Activated CD4-positive, CD25-positive, alpha-beta regulatory T cell (primary cell): ENCODE data around the gene FUOM.

Experiments
- DNase-seq, 4 experiments: peaks; one replicate each; lab custom pipeline; 2025; lab: John Stamatoyannopoulos, UW

Gene FUOM

DNA sequence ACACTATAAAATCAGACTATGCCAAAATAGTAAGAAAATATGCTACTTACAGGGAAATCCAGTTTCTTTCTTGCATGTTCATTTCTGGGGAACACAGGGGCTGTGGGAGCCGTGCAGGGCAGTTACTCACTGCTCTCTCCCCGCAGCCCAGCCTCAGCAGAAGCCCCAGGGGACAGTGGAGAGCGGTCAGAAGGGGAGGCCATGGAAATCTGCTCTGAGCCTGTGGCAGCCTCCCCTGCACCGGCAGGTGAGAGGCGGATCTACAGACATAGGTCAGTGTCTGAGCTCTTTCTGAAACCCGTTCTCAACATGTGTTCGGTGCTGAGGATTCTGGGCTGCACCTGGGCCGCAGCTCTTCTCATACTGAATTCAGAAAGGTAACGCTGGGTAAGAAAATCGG, 46.2 kb downstream of the FUOM start:
- no peak for DNase-seq

DNA sequence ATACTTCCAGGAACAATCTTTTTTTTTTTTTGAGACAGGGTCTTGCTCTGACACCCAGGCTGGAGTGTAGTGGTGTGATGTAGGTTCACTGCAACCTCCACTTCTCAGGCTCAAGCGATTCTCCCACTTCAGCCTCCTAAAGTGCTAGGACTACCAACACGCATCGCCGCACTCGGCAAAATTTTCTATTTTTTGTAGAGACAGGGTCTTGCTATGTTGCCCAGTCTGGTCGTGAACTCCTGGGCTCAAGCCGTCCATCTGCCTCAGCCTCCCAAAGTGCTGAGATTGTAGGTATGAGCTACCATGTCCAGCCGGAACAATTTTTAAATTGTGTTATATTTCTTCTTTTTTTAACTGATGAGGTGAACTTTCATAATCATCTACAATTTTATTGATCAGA, 47.0 kb downstream of the FUOM start:
- DNase-seq = no peak

DNA sequence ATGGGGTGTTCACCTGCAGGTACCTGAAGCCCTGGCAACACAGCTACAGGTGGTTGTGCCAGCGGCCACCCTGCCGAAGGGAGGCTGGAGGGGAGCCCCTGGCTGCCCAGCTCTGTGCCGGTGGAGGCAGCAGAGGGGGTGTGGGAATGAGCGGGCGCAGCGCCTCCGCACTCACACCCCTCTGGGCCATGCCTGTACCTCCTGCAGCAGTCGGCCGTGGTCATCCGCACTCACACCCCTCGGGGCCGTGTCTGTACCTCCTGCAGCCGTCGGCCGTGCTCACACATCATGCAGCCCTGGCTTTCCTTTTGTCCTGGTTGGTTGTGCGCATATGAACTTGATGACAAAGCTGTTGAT, 47.4 kb downstream of the FUOM start:
- DNase-seq = no peak

- DNase-seq = no peak
Measured at GRCh38 chr10:133309720-133310398, 48.0 kb downstream of the FUOM start.

GRCh38 chr10:133309100-133309719, 48.6 kb downstream of the FUOM start:
- peak; percentile 86 to 94 (median 90) for DNase-seq

DNA sequence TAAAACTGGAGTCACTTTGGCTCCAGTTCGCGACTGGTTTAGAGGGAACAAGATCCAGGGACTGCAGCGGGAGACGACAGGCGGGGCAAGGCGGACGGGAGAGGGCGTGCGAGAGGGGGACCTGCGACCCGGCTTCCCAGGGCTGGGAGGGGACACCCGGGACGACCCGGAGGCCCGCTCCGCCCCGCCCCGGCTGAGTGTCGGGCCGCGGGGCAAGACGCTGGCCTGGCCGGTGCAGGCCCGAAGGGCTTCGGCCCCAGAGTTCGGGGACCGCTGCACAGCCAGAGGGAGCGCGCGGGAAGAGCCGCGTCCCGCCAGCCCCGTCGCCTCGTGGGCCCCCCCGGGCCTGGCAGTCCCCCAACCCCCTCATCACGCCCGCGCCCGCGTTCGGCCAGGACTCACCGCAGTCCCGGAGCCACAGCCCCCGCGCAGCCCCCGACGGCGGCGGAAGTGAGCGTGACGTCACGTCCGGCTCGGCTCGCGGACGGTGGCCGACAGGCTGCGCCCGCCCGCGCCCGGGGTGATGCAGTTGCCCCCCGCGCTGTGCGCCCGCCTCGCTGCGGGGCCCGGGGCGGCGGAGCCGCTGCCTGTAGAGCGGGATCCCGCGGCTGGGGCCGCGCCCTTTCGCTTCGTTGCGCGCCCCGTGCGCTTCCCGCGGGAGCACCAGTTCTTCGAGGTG, 49.3 kb downstream of the FUOM start, which contains the start of the genes TUBGCP2 and ZNF511:
Gene TUBGCP2, minus strand, starts transcription at position 452 of the 679 bp plus-strand sequence. CDS start 5,931 bp downstream, outside the sequence.
Gene ZNF511, plus strand, starts transcription at position 494 of the 679 bp plus-strand sequence. Its CDS starts 30 bp downstream, at position 524.
- DNase-seq = peak; percentile 75 to 85 (median 79)

DNA sequence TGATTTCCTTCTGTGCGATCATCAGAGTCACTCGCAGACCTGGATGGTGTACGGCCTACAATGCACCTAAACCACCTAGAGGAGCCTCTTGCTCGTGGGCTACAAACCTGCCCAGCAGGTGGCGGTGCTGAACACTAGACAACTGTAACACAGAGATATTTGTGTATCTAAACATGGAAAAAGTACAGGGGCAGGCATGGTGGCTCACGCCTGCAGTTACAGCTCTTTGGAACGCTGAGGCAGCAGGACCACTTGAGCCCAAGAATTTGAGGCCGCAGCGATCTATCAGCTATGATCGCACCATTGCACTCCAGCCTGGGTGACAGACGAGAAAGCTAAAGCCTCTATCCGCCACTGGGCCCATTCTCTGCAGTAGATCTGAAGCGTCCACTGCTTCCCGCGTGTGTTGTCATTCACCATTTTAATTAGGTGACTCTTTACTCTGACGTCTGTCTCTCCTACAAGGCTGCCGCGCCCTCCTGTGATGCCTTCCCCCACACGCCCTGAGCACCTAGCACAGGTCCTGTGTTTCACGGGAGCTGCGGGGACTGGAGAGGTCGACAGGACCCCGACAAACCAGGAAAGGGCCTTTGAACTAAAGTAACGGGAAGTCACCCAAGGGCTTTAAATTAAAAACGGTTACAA, 49.9 kb downstream of the FUOM start:
- peak; percentile 59 to 73 (median 67) for DNase-seq

GRCh38 chr10:133306941-133307379, 50.9 kb downstream of the FUOM start:
- no peak for DNase-seq

GRCh38 chr10:133306097-133306476, 51.7 kb downstream of the FUOM start:
- DNase-seq = no peak
